HepG2 (cell line): Measurements from ENCODE around the gene C11orf16. TPM values are rescaled to one million over a fixed set of nuclear protein-coding genes. Genes with fewer than 3 reads are reported as not detected.

Experiments
- ASH2L ChIP-seq: fragments of 300-600, 200-600 bp; sonication (generic); IDR thresholded peaks from 2 replicates; pipeline ENCODE4 v1.7.0; 2017; ENCODE audit warnings: low read depth, mild to moderate bottlenecking, moderate library complexity, mixed read lengths, low read length; ENCODE audit not compliant: insufficient read length
- ETV5 ChIP-seq: IDR thresholded peaks from 2 replicates; pipeline ENCODE4 v1.6.1; 2018; ENCODE audit warnings: missing biosample characterization, missing genetic modification reagents, inconsistent platforms, borderline replicate concordance
- FOXP4 ChIP-seq: sonication (generic); formaldehyde crosslinking; IDR thresholded peaks from 2 replicates; pipeline ENCODE4 v1.4.0; 2020; ENCODE audit warnings: missing genetic modification reagents
- NAIF1 ChIP-seq: sonication (generic); formaldehyde crosslinking; IDR thresholded peaks from 2 replicates; pipeline ENCODE4 v1.5.0; 2020; ENCODE audit warnings: mild to moderate bottlenecking, missing genetic modification reagents, borderline replicate concordance
- SMAD3 ChIP-seq: sonication (generic); formaldehyde crosslinking; IDR thresholded peaks from 2 replicates; pipeline ENCODE4 v1.4.0; 2020; ENCODE audit warnings: missing genetic modification reagents
- TFAP4 ChIP-seq: sonication (generic); IDR thresholded peaks from 2 replicates; pipeline ENCODE4 v1.6.1; 2016; ENCODE audit warnings: low read depth, borderline replicate concordance
- ZNF629 ChIP-seq: sonication (generic); formaldehyde crosslinking; conservative IDR thresholded peaks from 2 replicates; pipeline ENCODE4 v1.5.0; 2020; ENCODE audit warnings: missing genetic modification reagents
- ZNF800 ChIP-seq: sonication (generic); formaldehyde crosslinking; IDR thresholded peaks from 2 replicates; pipeline ENCODE4 v1.4.0; 2020; ENCODE audit warnings: missing genetic modification reagents
- polyA plus RNA-seq, 8 experiments: library from polyadenylated mRNA; depleted of rRNA in 3 of 8; stranded (reverse) in 7 of 8; unstranded in 1 of 8; fragments of >200 nt; fragmentation: Illumina TruSeq in 4 of 8; extraction: Trizol in 4 of 8; gene quantifications; 2 replicates each; pipeline versions ENCODE4 v1.2.1 to v1.2.3, GENCODE V29; 2011 to 2016; ENCODE audit warnings: low read depth in 4 of 8, missing spikeins in 1 of 8, mixed read lengths in 1 of 8; ENCODE audit not compliant: insufficient read depth in 1 of 8
- total RNA-seq, 5 experiments: library from RNA; depleted of rRNA; stranded (reverse); fragments of >200 nt; fragmentation: Illumina TruSeq; extraction: Trizol; gene quantifications; 2 replicates each; pipeline ENCODE4 v1.2.3, GENCODE V29; 2016; ENCODE audit warnings: low read depth in 1 of 5
- TF ChIP-seq, protein P1 (sequence below): IDR thresholded peaks from 2 replicates; pipeline ENCODE4 v1.6.1; 2016; ENCODE audit warnings: missing genetic modification reagents, missing compliant biosample characterization
- TF ChIP-seq, protein P2 (sequence below), 2 experiments: sonication (generic) in 1 of 2; formaldehyde crosslinking in 1 of 2; IDR thresholded peaks; 2 replicates each; pipeline versions ENCODE4 v1.4.0 to v1.6.1; 2018 to 2020; ENCODE audit warnings: missing genetic modification reagents in 2 of 2, borderline replicate concordance in 1 of 2, low read depth in 1 of 2, mild to moderate bottlenecking in 1 of 2, missing biosample characterization in 1 of 2
- TF ChIP-seq, protein P3 (sequence below), 2 experiments: sonication (generic) in 1 of 2; formaldehyde crosslinking in 1 of 2; IDR thresholded peaks; 2 replicates each; pipeline versions ENCODE4 v1.6.1 to v1.9.0; 2014 to 2022; ENCODE audit warnings: antibody characterized with exemption in 1 of 2, borderline replicate concordance in 1 of 2, inconsistent platforms in 1 of 2, low read depth in 1 of 2, missing genetic modification reagents in 1 of 2

C11orf16 gene
- total and polyA plus RNA-seq, 2 of the 13 experiments (the other 11 are each of a cell fraction or from before 2014, with no cell fraction given): not detected

DNA sequence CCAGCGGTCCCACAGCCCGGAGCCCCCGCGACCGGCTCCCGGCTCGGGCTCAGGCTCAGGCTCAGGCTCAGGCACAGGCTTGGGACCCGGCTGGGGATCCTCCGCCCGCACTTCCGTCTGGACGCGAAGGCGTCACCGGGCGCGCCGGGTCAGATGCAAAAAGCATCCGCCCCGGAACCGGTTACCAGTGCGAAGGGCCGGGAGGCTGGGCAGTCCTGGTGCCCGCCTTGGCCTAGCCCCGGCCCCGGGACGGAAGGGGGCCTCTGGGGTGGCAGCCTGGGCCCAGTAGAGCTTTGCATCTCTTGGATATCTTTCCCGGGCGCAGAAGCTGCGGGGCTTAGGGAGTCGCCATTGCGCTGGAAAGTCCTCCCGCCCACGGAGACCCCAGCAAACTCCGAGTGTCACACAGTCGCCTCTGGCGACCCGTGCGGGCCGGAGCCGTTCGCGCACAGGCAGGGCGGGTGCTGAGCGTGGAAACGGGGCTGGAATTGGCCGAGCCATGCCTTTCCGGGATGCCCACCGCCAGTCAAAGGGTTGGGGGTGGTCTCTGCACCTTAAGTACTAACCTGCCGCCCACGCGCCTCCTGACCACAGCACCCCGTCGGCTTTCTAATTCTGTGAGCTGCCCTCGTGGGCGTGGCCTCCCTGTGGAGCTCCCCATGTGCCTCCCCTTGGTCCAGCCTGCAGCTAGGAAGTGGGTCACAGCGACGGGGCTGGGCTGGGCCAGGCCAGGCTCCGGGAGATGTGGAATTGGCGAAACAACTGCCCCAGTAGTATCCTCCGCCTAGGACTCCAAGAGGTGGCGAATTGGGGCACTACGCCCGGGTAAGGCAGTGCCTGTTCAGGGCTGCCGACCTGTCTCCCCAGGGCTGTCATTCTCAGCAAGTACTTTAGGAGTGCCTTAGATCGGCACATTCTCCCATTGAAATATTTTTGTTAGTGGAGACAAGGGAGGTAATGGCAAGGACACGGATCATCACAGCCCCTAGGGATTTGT lies 31.9 kb upstream of the C11orf16 start, which contains the start of gene TMEM9B (continued):
- peak; percentile 75; the same call in 1 of the 2 replicates for TF ChIP-seq ETV5
- no peak for TF ChIP-seq FOXP4
- TF ChIP-seq, protein P1, sequence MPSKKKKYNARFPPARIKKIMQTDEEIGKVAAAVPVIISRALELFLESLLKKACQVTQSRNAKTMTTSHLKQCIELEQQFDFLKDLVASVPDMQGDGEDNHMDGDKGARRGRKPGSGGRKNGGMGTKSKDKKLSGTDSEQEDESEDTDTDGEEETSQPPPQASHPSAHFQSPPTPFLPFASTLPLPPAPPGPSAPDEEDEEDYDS (CRISPR knock-in tag): no peak; the same call in none of the 2 replicates
- peak; percentile 67; the same call in 1 of the 2 replicates for TF ChIP-seq TFAP4
- 0 out of 2 replicates have a peak, but pooled peaks have one; percentile 58 for TF ChIP-seq NAIF1
- TF ChIP-seq SMAD3 (CRISPR knock-in tag): peak; percentile 16; the same call in 1 of the 2 replicates
- TF ChIP-seq ASH2L: peak; percentile 82
- no peak; the same call in 1 of the 2 replicates for TF ChIP-seq ZNF629 (CRISPR knock-in tag)
- TF ChIP-seq ZNF800 (CRISPR knock-in tag): peak; percentile 66; the same call in 1 of the 2 replicates
- TF ChIP-seq, protein P2, sequence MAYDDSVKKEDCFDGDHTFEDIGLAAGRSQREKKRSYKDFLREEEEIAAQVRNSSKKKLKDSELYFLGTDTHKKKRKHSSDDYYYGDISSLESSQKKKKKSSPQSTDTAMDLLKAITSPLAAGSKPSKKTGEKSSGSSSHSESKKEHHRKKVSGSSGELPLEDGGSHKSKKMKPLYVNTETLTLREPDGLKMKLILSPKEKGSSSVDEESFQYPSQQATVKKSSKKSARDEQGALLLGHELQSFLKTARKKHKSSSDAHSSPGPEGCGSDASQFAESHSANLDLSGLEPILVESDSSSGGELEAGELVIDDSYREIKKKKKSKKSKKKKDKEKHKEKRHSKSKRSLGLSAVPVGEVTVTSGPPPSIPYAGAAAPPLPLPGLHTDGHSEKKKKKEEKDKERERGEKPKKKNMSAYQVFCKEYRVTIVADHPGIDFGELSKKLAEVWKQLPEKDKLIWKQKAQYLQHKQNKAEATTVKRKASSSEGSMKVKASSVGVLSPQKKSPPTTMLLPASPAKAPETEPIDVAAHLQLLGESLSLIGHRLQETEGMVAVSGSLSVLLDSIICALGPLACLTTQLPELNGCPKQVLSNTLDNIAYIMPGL (CRISPR knock-in tag; IDR thresholded peaks at IDR 0.05; ENCODE audit: borderline replicate concordance in 1 of 2, low read depth in 1 of 2): peak; percentile 71 to 79
- TF ChIP-seq, protein P3, sequence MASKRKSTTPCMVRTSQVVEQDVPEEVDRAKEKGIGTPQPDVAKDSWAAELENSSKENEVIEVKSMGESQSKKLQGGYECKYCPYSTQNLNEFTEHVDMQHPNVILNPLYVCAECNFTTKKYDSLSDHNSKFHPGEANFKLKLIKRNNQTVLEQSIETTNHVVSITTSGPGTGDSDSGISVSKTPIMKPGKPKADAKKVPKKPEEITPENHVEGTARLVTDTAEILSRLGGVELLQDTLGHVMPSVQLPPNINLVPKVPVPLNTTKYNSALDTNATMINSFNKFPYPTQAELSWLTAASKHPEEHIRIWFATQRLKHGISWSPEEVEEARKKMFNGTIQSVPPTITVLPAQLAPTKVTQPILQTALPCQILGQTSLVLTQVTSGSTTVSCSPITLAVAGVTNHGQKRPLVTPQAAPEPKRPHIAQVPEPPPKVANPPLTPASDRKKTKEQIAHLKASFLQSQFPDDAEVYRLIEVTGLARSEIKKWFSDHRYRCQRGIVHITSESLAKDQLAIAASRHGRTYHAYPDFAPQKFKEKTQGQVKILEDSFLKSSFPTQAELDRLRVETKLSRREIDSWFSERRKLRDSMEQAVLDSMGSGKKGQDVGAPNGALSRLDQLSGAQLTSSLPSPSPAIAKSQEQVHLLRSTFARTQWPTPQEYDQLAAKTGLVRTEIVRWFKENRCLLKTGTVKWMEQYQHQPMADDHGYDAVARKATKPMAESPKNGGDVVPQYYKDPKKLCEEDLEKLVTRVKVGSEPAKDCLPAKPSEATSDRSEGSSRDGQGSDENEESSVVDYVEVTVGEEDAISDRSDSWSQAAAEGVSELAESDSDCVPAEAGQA (IDR thresholded peaks at IDR 0.05; ENCODE audit: low read depth): 0 out of 2 replicates have a peak, but pooled peaks have one; percentile 47
- TF ChIP-seq, protein P3 (CRISPR knock-in tag; IDR thresholded peaks at IDR 0.05; ENCODE audit: borderline replicate concordance): no peak
